B cell (primary cell): Measurements from ENCODE around the gene BMP6. TPM values are rescaled to one million over a fixed set of nuclear protein-coding genes. Genes with fewer than 3 reads are reported as not detected.
"Not testable (repeated sequence)": the region's sequence is repeated elsewhere in the genome, so short reads cannot be mapped to it uniquely, and the experiment has no call there.

Experiments used
- ATAC-seq: fragments of 200-7000 bp; cut with Tn5 transposase; one replicate; pipeline ENCODE4 v1.10.0; 2021; ENCODE audit warnings: low read depth, mild to moderate bottlenecking, moderate number of reproducible peaks, moderate library complexity
- CTCF ChIA-PET: fragments of 350-600 bp; sonication (Branson Sonifier 250); formaldehyde crosslinking; loops from one replicate; lab custom pipeline; 2021; ENCODE audit warnings: antibody characterized with exemption, inconsistent platforms; lab: Charles Lee
- POLR2A ChIA-PET: fragments of 350-600 bp; sonication (Branson Sonifier 250); formaldehyde crosslinking; loops from one replicate; lab custom pipeline; 2021; ENCODE audit warnings: antibody characterized with exemption; lab: Charles Lee
- DNase-seq: peaks from one replicate; pipeline ENCODE4 v3.0.0; 2013
- H2AFZ ChIP-seq: 2 replicates; pipeline ENCODE4 v1.6.1; 2012; ENCODE audit warnings: mild to moderate bottlenecking, low read depth, low read length; ENCODE audit not compliant: insufficient read depth, poor library complexity, severe bottlenecking
- H3K27ac ChIP-seq, 2 donors: 1 replicate in 1 of 2; 2 replicates in 1 of 2; pipeline ENCODE4 v1.5.1; 2012 to 2013; ENCODE audit warnings: low read length in 2 of 2, mild to moderate bottlenecking in 2 of 2, moderate library complexity in 1 of 2
- H3K27me3 ChIP-seq, 4 experiments: fragments of 200-600 bp in 1 of 4; sonication (generic) in 1 of 4; replicated peaks in 1 of 4; 1 replicate in 2 of 4; 2 replicates in 2 of 4; pipeline versions ENCODE4 v1.6.1 to v1.7.0; 2013 to 2016; ENCODE audit warnings: low read length in 3 of 4, mild to moderate bottlenecking in 2 of 4, mixed read lengths in 1 of 4, moderate library complexity in 1 of 4; ENCODE audit not compliant: insufficient read depth in 4 of 4, control insufficient read depth in 3 of 4; ENCODE audit errors: control extremely low read depth in 1 of 4
- H3K36me3 ChIP-seq, 2 experiments: replicated peaks in 1 of 2; 1 replicate in 1 of 2; 2 replicates in 1 of 2; pipeline versions ENCODE4 v1.6.1 to v1.7.1; 2013; ENCODE audit warnings: low read length in 1 of 2; ENCODE audit not compliant: insufficient read depth in 2 of 2, control insufficient read depth in 1 of 2; ENCODE audit errors: control extremely low read depth in 1 of 2, extremely low read depth in 1 of 2
- H3K4me1 ChIP-seq, 2 donors: fragments of 200-600 bp in 1 of 2; sonication (generic) in 1 of 2; 1 replicate in 1 of 2; 2 replicates in 1 of 2; pipeline versions ENCODE4 v1.5.1 to v1.6.1; 2013 to 2017; ENCODE audit warnings: low read length in 2 of 2; ENCODE audit not compliant: control insufficient read depth in 2 of 2, insufficient read depth in 2 of 2
- H3K4me2 ChIP-seq: replicated peaks from 2 replicates; pipeline ENCODE3; 2012; ENCODE audit warnings: mild to moderate bottlenecking, low read depth, low read length; ENCODE audit not compliant: poor library complexity, severe bottlenecking
- H3K4me3 ChIP-seq, 5 experiments: fragments of 200-600 bp in 1 of 5; sonication (generic) in 1 of 5; 1 replicate in 3 of 5; 2 replicates in 2 of 5; pipeline versions ENCODE4 v1.5.1 to v1.7.0; 2011 to 2016; ENCODE audit warnings: low read length in 4 of 5, mild to moderate bottlenecking in 4 of 5, low read depth in 2 of 5, control low read depth in 1 of 5, moderate library complexity in 1 of 5; ENCODE audit not compliant: insufficient read depth in 1 of 5; ENCODE audit errors: control extremely low read depth in 1 of 5, extremely low read depth in 1 of 5
- H3K79me2 ChIP-seq: fragments of 200-600 bp; sonication (generic); one replicate; pipeline ENCODE4 v1.6.0; 2016; ENCODE audit warnings: low read length; ENCODE audit not compliant: control insufficient read depth, insufficient read depth
- H3K9ac ChIP-seq: fragments of 200-600 bp; sonication (generic); 2 replicates; pipeline ENCODE4 v1.6.1; 2017; ENCODE audit warnings: mild to moderate bottlenecking, low read length, moderate library complexity
- H3K9me3 ChIP-seq, 3 donors: one replicate each; pipeline versions ENCODE4 v1.6.1 to v1.7.1; 2013; ENCODE audit warnings: low read length in 2 of 3; ENCODE audit not compliant: control insufficient read depth in 2 of 3, insufficient read depth in 1 of 3; ENCODE audit errors: control extremely low read depth in 1 of 3
- H4K20me1 ChIP-seq: 2 replicates; pipeline ENCODE4 v1.6.0; 2012; ENCODE audit warnings: mild to moderate bottlenecking, low read length; ENCODE audit not compliant: insufficient read depth, control insufficient read depth, poor library complexity, severe bottlenecking
- H3K27ac Mint-ChIP-seq: one replicate; pipeline ENCODE4 v1.8.0; 2021; ENCODE audit warnings: mixed read lengths
- H3K27me3 Mint-ChIP-seq: one replicate; pipeline ENCODE4 v1.8.0; 2021; ENCODE audit warnings: mixed read lengths
- H3K4me1 Mint-ChIP-seq: one replicate; pipeline ENCODE4 v1.8.0; 2021; ENCODE audit warnings: mixed read lengths
- H3K4me3 Mint-ChIP-seq: one replicate; pipeline ENCODE4 v1.8.0; 2021; ENCODE audit warnings: mixed read lengths
- H3K9me3 Mint-ChIP-seq: one replicate; pipeline ENCODE4 v1.8.0; 2022; ENCODE audit warnings: mixed read lengths; ENCODE audit not compliant: insufficient read depth
- EZH2 ChIP-seq: IDR thresholded peaks from 2 replicates; pipeline ENCODE4 v1.6.1; 2012; ENCODE audit warnings: borderline replicate concordance, low read depth, mild to moderate bottlenecking, moderate library complexity, low read length; ENCODE audit not compliant: insufficient read depth, poor library complexity, severe bottlenecking
- WGBS: methylation state at CpG from one replicate; pipeline ENCODE4 v1.1.5; 2013; ENCODE audit warnings: missing lambda C conversion rate; ENCODE audit not compliant: insufficient coverage; 5-methylcytosine and 5-hydroxymethylcytosine counted together
- intact Hi-C: fragments of 100-400 bp; cut with micrococcal nuclease; formaldehyde crosslinking; loops from one replicate; pipeline ENCODE4 v1.10.0; 2022
- polyA plus RNA-seq: library from polyadenylated mRNA; depleted of rRNA; stranded (reverse); fragments of >200 nt; gene quantifications from 2 replicates; pipeline ENCODE4 v1.2.3, GENCODE V29; 2012
- total RNA-seq, 2 donors: library from RNA; stranded (reverse); fragments of 120-200 nt in 1 of 2; gene quantifications; 1 replicate in 1 of 2; 2 replicates in 1 of 2; pipeline versions ENCODE4 v1.2.3 to v1.2.4, GENCODE V29; 2013 to 2022
- TF ChIP-seq, protein P1 (sequence below): fragments of 200-600 bp; IDR thresholded peaks from one replicate; pipeline ENCODE4 v1.8.0; 2022; ENCODE audit warnings: antibody characterized with exemption, mild to moderate bottlenecking

Gene BMP6
- total and polyA plus RNA-seq, 2 donors (not counting 1 experiment from before 2014, with no cell fraction given) = 0.43 to 2.9 TPM

DNA sequence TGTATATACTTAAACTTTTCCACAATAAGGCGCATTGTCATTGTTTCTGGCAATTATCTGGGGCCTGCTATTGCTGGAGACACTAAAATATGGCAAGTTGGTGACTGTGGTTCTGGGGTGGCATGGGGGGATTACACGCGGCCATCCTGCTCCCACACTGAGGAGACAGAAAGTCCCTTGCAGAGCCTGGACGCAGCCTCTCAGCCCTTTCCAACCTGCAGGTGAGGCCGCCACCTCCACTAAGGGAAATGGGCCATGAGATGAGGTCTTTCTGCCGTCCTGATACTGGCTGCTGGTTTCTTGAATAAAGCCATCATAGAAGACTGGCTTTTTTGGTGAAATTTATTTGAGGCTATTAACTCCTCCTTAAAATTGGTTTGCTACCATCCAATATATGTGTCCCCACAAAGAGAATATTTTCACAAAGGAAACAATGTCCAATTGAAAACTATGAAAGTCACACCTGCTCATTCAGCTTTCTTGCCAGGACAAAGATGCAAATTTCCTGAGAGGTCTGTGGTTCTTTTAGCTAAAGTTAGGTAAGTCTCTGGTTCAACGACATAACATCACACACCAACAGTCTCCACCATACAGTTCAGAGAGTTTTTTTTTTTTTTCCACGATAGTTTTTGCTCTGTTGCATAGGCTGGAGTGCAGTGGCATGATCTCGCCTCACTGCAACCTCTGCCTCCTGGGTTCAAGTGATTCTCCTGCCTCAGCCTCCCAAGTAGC is 171.7 kb downstream of the BMP6 start:
- intact Hi-C loops = loop anchor here (5.0 kb wide), 1 partner anchor 320 kb away; no protein-coding TSS in a partner anchor
- H3K4me3 Mint-ChIP-seq = no peak overlapping the region
- peaks cover 10 to 17% of the 10 kb centered on the region in 2 donors for H3K4me1 ChIP-seq
- H3K27ac ChIP-seq = no peak overlapping the region
- DNase-seq = no peak
- CTCF ChIA-PET = interaction anchor here (0.6 to 1.3 kb wide), 4 partner anchors 20 to 176 kb away, joined by 3 to 7 read pairs (median 4); no protein-coding TSS in a partner anchor
- peaks cover 0 to 1% (median 0%) of the 10 kb centered on the region in 3 donors for H3K9me3 ChIP-seq
- no peak overlapping the region for H2AFZ ChIP-seq
- TF ChIP-seq EZH2 = no peak
- TF ChIP-seq, protein P1, sequence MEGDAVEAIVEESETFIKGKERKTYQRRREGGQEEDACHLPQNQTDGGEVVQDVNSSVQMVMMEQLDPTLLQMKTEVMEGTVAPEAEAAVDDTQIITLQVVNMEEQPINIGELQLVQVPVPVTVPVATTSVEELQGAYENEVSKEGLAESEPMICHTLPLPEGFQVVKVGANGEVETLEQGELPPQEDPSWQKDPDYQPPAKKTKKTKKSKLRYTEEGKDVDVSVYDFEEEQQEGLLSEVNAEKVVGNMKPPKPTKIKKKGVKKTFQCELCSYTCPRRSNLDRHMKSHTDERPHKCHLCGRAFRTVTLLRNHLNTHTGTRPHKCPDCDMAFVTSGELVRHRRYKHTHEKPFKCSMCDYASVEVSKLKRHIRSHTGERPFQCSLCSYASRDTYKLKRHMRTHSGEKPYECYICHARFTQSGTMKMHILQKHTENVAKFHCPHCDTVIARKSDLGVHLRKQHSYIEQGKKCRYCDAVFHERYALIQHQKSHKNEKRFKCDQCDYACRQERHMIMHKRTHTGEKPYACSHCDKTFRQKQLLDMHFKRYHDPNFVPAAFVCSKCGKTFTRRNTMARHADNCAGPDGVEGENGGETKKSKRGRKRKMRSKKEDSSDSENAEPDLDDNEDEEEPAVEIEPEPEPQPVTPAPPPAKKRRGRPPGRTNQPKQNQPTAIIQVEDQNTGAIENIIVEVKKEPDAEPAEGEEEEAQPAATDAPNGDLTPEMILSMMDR = no peak
- H3K36me3 ChIP-seq = peaks cover 1 to 96% of the 10 kb centered on the region in 2 experiments
- peaks cover 33% of the 10 kb centered on the region for H3K4me1 Mint-ChIP-seq
- H3K79me2 ChIP-seq = no peaks in the 10 kb centered on the region
- no peak for ATAC-seq
- H3K27me3 ChIP-seq = no peaks in the 10 kb centered on the region
- no peak overlapping the region for H3K27ac Mint-ChIP-seq
- peaks cover 14% of the 10 kb centered on the region for H4K20me1 ChIP-seq
- H3K9me3 Mint-ChIP-seq = no peaks in the 10 kb centered on the region
- H3K9ac ChIP-seq = no peak overlapping the region
- POLR2A ChIA-PET = no interaction called here
- no peak overlapping the region for H3K4me3 ChIP-seq
- H3K4me2 ChIP-seq = no peak overlapping the region
- H3K27me3 Mint-ChIP-seq = no peaks in the 10 kb centered on the region
- 92% methylated on average over 4 of the region's 9 CpGs for WGBS

DNA sequence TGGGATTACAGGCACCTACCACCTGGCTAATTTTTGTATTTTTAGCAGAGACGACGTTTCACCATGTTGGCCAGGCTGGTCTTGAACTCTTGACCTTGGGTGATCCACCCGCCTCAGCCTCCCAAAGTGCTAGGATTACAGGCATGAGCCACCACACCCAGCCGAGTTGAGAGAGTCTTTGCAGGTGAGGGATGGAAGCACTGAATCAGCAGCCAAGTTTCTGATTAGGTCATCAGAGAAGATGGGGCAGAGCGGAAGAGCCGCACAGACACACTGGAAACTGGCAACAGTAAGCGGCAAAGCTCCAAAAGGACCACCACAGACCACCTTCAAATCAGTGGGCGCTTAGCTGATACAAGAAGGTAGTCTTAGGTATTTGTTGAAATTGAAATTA is 172.3 kb downstream of the BMP6 start:
- Histone ChIP-seq H3K4me1 (peaks cover 10 to 17% of the 10 kb centered on the region in 2 donors), H4K20me1 (peaks cover 14% of the 10 kb centered on the region), H3K36me3 (peaks cover 1 to 96% of the 10 kb centered on the region in 2 experiments)
- H3K9ac ChIP-seq, H3K27ac ChIP-seq, H3K4me3 Mint-ChIP-seq, DNase-seq, H3K27me3 Mint-ChIP-seq, POLR2A ChIA-PET, H3K27ac Mint-ChIP-seq, H2AFZ ChIP-seq, H3K9me3 ChIP-seq, H3K27me3 ChIP-seq, H3K4me3 ChIP-seq, H3K4me2 ChIP-seq, H3K79me2 ChIP-seq, H3K9me3 Mint-ChIP-seq, ATAC-seq: not testable (repeated sequence)
- intact Hi-C loops = loop anchor here (5.0 kb wide), 1 partner anchor 319 kb away; no protein-coding TSS in a partner anchor
- WGBS = 65% methylated on average over 4 of the region's 8 CpGs
- peaks cover 33% of the 10 kb centered on the region for H3K4me1 Mint-ChIP-seq
- CTCF ChIA-PET = interaction anchor here (1.3 to 2.1 kb wide), 2 partner anchors 19 to 94 kb away, joined by 4 to 16 read pairs; no protein-coding TSS in a partner anchor
